Endothelial cell of umbilical vein (primary cell): ENCODE measurements around the gene MYO5B. TPM values are rescaled to one million over a fixed set of nuclear protein-coding genes. Genes with fewer than 3 reads are reported as not detected.

Experiments
- BruUV-seq: library from RNA; stranded (reverse); fragments of 400-500 nt; replicated peaks from 2 replicates; lab custom pipeline; 2021; lab: Mats Ljungman, UMichigan
- CTCF ChIA-PET: fragments of 300-600, 350-600 bp; sonication (Branson Sonifier 250); formaldehyde crosslinking; loops from one replicate; lab custom pipeline; 2021; ENCODE audit warnings: antibody characterized with exemption, inconsistent platforms; lab: Charles Lee
- POLR2A ChIA-PET: fragments of 300-600, 350-600 bp; sonication (Branson Sonifier 250); formaldehyde crosslinking; loops from one replicate; lab custom pipeline; 2021; ENCODE audit warnings: antibody characterized with exemption, inconsistent platforms; lab: Charles Lee
- DNase-seq: peaks from one replicate; pipeline ENCODE4 v3.0.0-alpha.2; 2011; ENCODE audit warnings: low read depth, low spot score
- FAIRE-seq: peaks from 2 replicates; lab custom pipeline; 2011; peaks lifted over from hg19 to GRCh38; lab: Jason Lieb, UNC
- H2AFZ ChIP-seq: 2 replicates; pipeline ENCODE4 v1.6.0; 2012; ENCODE audit warnings: low read depth, low read length, control low read depth, inconsistent platforms
- H3K27ac ChIP-seq: 2 replicates; pipeline ENCODE4 v1.5.1; 2011; ENCODE audit warnings: low read depth, mild to moderate bottlenecking, control low read depth, low read length, moderate library complexity; ENCODE audit not compliant: insufficient read depth
- H3K27me3 ChIP-seq, 2 experiments: 2 replicates each; pipeline versions ENCODE4 v1.6.0 to v1.6.1; 2011; ENCODE audit warnings: low read length in 2 of 2, mixed read lengths in 1 of 2; ENCODE audit not compliant: control insufficient read depth in 2 of 2, insufficient read depth in 2 of 2
- H3K36me3 ChIP-seq, 2 experiments: 2 replicates in 1 of 2; 3 replicates in 1 of 2; pipeline ENCODE4 v1.5.1; 2011; ENCODE audit warnings: low read length in 2 of 2, mild to moderate bottlenecking in 1 of 2, moderate library complexity in 1 of 2; ENCODE audit not compliant: control insufficient read depth in 2 of 2, insufficient read depth in 2 of 2; ENCODE audit errors: extremely low read depth in 1 of 2
- H3K4me1 ChIP-seq: 3 replicates; pipeline ENCODE4 v1.5.1; 2011; ENCODE audit warnings: mild to moderate bottlenecking, low read length; ENCODE audit not compliant: control insufficient read depth, insufficient read depth; ENCODE audit errors: extremely low read depth
- H3K4me2 ChIP-seq: 2 replicates; pipeline ENCODE4 v1.6.1; 2011; ENCODE audit warnings: low read length, control low read depth, mixed read lengths; ENCODE audit not compliant: insufficient read depth
- H3K4me3 ChIP-seq, 3 experiments: fragments of 200-600 bp in 1 of 3; sonication (generic), shearing (Covaris generic) in 1 of 3; replicated peaks in 1 of 3; 2 replicates each; pipeline ENCODE4 v1.5.1; 2011 to 2016; ENCODE audit warnings: control low read depth in 3 of 3, low read length in 3 of 3, mild to moderate bottlenecking in 2 of 3, inconsistent platforms in 1 of 3, low read depth in 1 of 3, moderate library complexity in 1 of 3; ENCODE audit not compliant: insufficient read depth in 1 of 3
- H3K79me2 ChIP-seq: 2 replicates; pipeline ENCODE4 v1.6.0; 2012; ENCODE audit warnings: low read length, inconsistent platforms; ENCODE audit not compliant: control insufficient read depth, insufficient read depth
- H3K9ac ChIP-seq: replicated peaks from 2 replicates; pipeline ENCODE3; 2011; ENCODE audit warnings: low read length, control low read depth; ENCODE audit not compliant: insufficient read depth; ENCODE audit errors: extremely low read depth
- H3K9me1 ChIP-seq: replicated peaks from 3 replicates; pipeline ENCODE4 v1.6.0; 2011; ENCODE audit warnings: mild to moderate bottlenecking, low read length; ENCODE audit not compliant: control insufficient read depth, insufficient read depth; ENCODE audit errors: extremely low read depth
- H3K9me3 ChIP-seq: replicated peaks from 2 replicates; pipeline ENCODE4 v1.5.1; 2012; ENCODE audit warnings: low read length, inconsistent platforms; ENCODE audit not compliant: control insufficient read depth, insufficient read depth
- H4K20me1 ChIP-seq: replicated peaks from 2 replicates; pipeline ENCODE3; 2011; ENCODE audit warnings: mild to moderate bottlenecking, low read length; ENCODE audit not compliant: control insufficient read depth, insufficient read depth; ENCODE audit errors: extremely low read depth
- EZH2 ChIP-seq: IDR thresholded peaks from 2 replicates; pipeline ENCODE4 v1.6.1; 2012; ENCODE audit warnings: borderline replicate concordance, low read depth, mild to moderate bottlenecking, moderate library complexity, low read length, inconsistent platforms; ENCODE audit not compliant: severe bottlenecking
- FOS ChIP-seq: IDR thresholded peaks from 2 replicates; pipeline ENCODE4 v1.6.1; 2011; ENCODE audit warnings: mild to moderate bottlenecking, low read length, moderate library complexity, borderline replicate concordance; ENCODE audit not compliant: insufficient read depth
- GATA2 ChIP-seq: IDR thresholded peaks from 2 replicates; pipeline ENCODE4 v1.7.0; 2011; ENCODE audit warnings: low read depth, mild to moderate bottlenecking, moderate library complexity, mixed read lengths, low read length; ENCODE audit not compliant: insufficient read length, insufficient read depth
- JUN ChIP-seq: IDR thresholded peaks from 2 replicates; pipeline ENCODE4 v1.6.1; 2011; ENCODE audit warnings: borderline replicate concordance, low read depth; ENCODE audit not compliant: insufficient read length, insufficient read depth
- MAX ChIP-seq: IDR thresholded peaks from 2 replicates; pipeline ENCODE4 v1.6.1; 2011; ENCODE audit not compliant: insufficient read depth, insufficient read length
- MYC ChIP-seq: IDR thresholded peaks from one replicate; pipeline ENCODE4 v1.6.1; 2011; ENCODE audit warnings: mild to moderate bottlenecking, low read depth, low read length
- POLR2A ChIP-seq: IDR thresholded peaks from 2 replicates; pipeline ENCODE4 v1.6.1; 2012; ENCODE audit warnings: low read depth, mild to moderate bottlenecking, control low read depth, low read length
- POLR2AphosphoS5 ChIP-seq: IDR thresholded peaks from 2 replicates; pipeline ENCODE4 v1.6.1; 2012; ENCODE audit warnings: low read depth, mild to moderate bottlenecking, control low read depth, low read length, moderate library complexity; ENCODE audit not compliant: insufficient read depth
- dilution Hi-C: fragments of 300-500 bp; cut with MboI; formaldehyde crosslinking; loops from one replicate; pipeline ENCODE4 v1.15.0; 2019; ENCODE audit warnings: low sequenced_read_pairs; ENCODE audit not compliant: extremely low pct_ligation_motif_present
- intact Hi-C: fragments of 100-400 bp; cut with micrococcal nuclease; formaldehyde crosslinking; loops from one replicate; pipeline ENCODE4 v1.10.0; 2022
- polyA plus RNA-seq, 4 experiments: library from polyadenylated mRNA; depleted of rRNA in 3 of 4; stranded (reverse) in 3 of 4; unstranded in 1 of 4; fragments of >200 nt; gene quantifications; 2 replicates each; pipeline versions ENCODE4 v1.2.1 to v1.2.3, GENCODE V29; 2011 to 2012; ENCODE audit warnings: missing spikeins in 1 of 4
- total RNA-seq: library from RNA; stranded (reverse); gene quantifications from 2 replicates; pipeline ENCODE4 v1.2.3, GENCODE V29; 2021

MYO5B gene
- total and polyA plus RNA-seq, 2 donors (not counting 3 experiments of a cell fraction or from before 2014, with no cell fraction given), result 0.54 to 1.1 TPM

GRCh38 chr18:50201476-50202018 lies 6.6 kb upstream of the MYO5B start:
- CTCF ChIA-PET, result interaction anchor here (1.2 to 1.7 kb wide), 3 partner anchors 16 to 190 kb away, joined by 3 to 5 read pairs (median 3); no protein-coding TSS in a partner anchor

GRCh38 chr18:50199921-50200320 lies 5.0 kb upstream of the MYO5B start:
- Histone ChIP-seq H3K9ac (no peak overlapping the region), H3K36me3 (no peaks in the 10 kb centered on the region), H3K27me3 (peaks cover 13 to 25% of the 10 kb centered on the region in 2 experiments), H3K4me1 (no peaks in the 10 kb centered on the region), H4K20me1 (no peaks in the 10 kb centered on the region), H2AFZ (no peak overlapping the region), H3K79me2 (no peaks in the 10 kb centered on the region), H3K4me3 (no peak overlapping the region), H3K9me3 (no peaks in the 10 kb centered on the region), H3K9me1 (no peaks in the 10 kb centered on the region), H3K27ac (no peak overlapping the region), H3K4me2 (no peak overlapping the region)
- ChIA-PET CTCF (no interaction called here), POLR2A (no interaction called here)
- intact Hi-C loops, result loop anchor here (5.0 to 10.0 kb wide), 2 partner anchors 157 to 685 kb away; no protein-coding TSS in a partner anchor
- no TSS peak for BruUV-seq
- DNase-seq, result no peak
- FAIRE-seq, result no peak
- no peak for TF ChIP-seq MYC
- no peak for TF ChIP-seq MAX
- no peak for TF ChIP-seq POLR2A
- TF ChIP-seq FOS, result no peak
- no peak for TF ChIP-seq JUN
- dilution Hi-C loops, result no loop called here

More at GRCh38 chr18:50201476-50202018, 6.6 kb upstream of the MYO5B start:
- Histone ChIP-seq H3K9me1 (no peaks in the 10 kb centered on the region), H3K9ac (no peak overlapping the region), H3K36me3 (no peaks in the 10 kb centered on the region), H4K20me1 (no peaks in the 10 kb centered on the region), H3K27me3 (peaks cover 0 to 10% of the 10 kb centered on the region in 2 experiments), H3K9me3 (no peaks in the 10 kb centered on the region), H3K4me2 (no peak overlapping the region), H3K4me3 (no peak overlapping the region), H3K27ac (no peak overlapping the region), H3K4me1 (no peaks in the 10 kb centered on the region), H2AFZ (no peak overlapping the region), H3K79me2 (no peaks in the 10 kb centered on the region)
- no peak for DNase-seq
- no TSS peak for BruUV-seq
- no peak for FAIRE-seq
- dilution Hi-C loops (no loop called here), intact Hi-C loops (loop anchor here (5.0 to 10.0 kb wide), 2 partner anchors 156 to 687 kb away; no protein-coding TSS in a partner anchor)
- TF ChIP-seq JUN (no peak), EZH2 (no peak), POLR2AphosphoS5 (no peak), MYC (no peak), FOS (no peak), POLR2A (no peak), GATA2 (no peak), MAX (no peak)
- POLR2A ChIA-PET, result no interaction called here
